Keratinocyte (primary cell): ENCODE measurements around the gene RAB27B. TPM values are rescaled to one million over a fixed set of nuclear protein-coding genes. Genes with fewer than 3 reads are reported as not detected.

Experiments used
- DNase-seq: peaks from one replicate; pipeline ENCODE4 v3.0.0-alpha.2; 2011; ENCODE audit warnings: low read depth, missing footprints, low spot score
- FAIRE-seq: peaks from 2 replicates; lab custom pipeline; 2011; peaks lifted over from hg19 to GRCh38; lab: Jason Lieb, UNC
- H2AFZ ChIP-seq: 2 replicates; pipeline ENCODE4 v1.6.0; 2012; ENCODE audit warnings: low read length, control low read depth, inconsistent platforms; ENCODE audit not compliant: control insufficient read depth
- H3K27ac ChIP-seq: 2 replicates; pipeline ENCODE4 v1.5.1; 2011; ENCODE audit warnings: low read length; ENCODE audit not compliant: control insufficient read depth, insufficient read depth
- H3K27me3 ChIP-seq: 3 replicates; pipeline ENCODE4 v1.6.0; 2011; ENCODE audit warnings: low read length; ENCODE audit not compliant: control insufficient read depth, insufficient read depth; ENCODE audit errors: extremely low read depth
- H3K36me3 ChIP-seq, 2 experiments: 2 replicates in 1 of 2; 3 replicates in 1 of 2; pipeline ENCODE4 v1.5.1; 2011; ENCODE audit warnings: low read length in 2 of 2, mild to moderate bottlenecking in 1 of 2; ENCODE audit not compliant: control insufficient read depth in 2 of 2, insufficient read depth in 2 of 2; ENCODE audit errors: extremely low read depth in 1 of 2
- H3K4me1 ChIP-seq: 3 replicates; pipeline ENCODE4 v1.5.1; 2011; ENCODE audit warnings: low read length; ENCODE audit not compliant: control insufficient read depth, insufficient read depth; ENCODE audit errors: extremely low read depth
- H3K4me2 ChIP-seq: 3 replicates; pipeline ENCODE4 v1.6.0; 2011; ENCODE audit warnings: low read depth, low read length; ENCODE audit not compliant: control insufficient read depth, insufficient read depth; ENCODE audit errors: extremely low read depth
- H3K4me3 ChIP-seq, 3 experiments: fragments of 200-600 bp in 1 of 3; sonication (generic) in 1 of 3; 2 replicates in 2 of 3; 3 replicates in 1 of 3; pipeline ENCODE4 v1.5.1; 2011 to 2016; ENCODE audit warnings: low read length in 3 of 3, mild to moderate bottlenecking in 3 of 3, control low read depth in 2 of 3, inconsistent platforms in 1 of 3, low read depth in 1 of 3, mixed read lengths in 1 of 3, mixed run types in 1 of 3, moderate library complexity in 1 of 3; ENCODE audit not compliant: control insufficient read depth in 2 of 3, insufficient read depth in 2 of 3; ENCODE audit errors: extremely low read depth in 1 of 3
- H3K79me2 ChIP-seq: 2 replicates; pipeline ENCODE4 v1.6.0; 2012; ENCODE audit warnings: low read length; ENCODE audit not compliant: control insufficient read depth, insufficient read depth
- H3K9ac ChIP-seq: 3 replicates; pipeline ENCODE4 v1.6.0; 2011; ENCODE audit warnings: low read length; ENCODE audit not compliant: control insufficient read depth, insufficient read depth; ENCODE audit errors: extremely low read depth
- H3K9me1 ChIP-seq: 3 replicates; pipeline ENCODE4 v1.6.0; 2011; ENCODE audit warnings: low read length; ENCODE audit not compliant: control insufficient read depth, insufficient read depth; ENCODE audit errors: extremely low read depth
- H3K9me3 ChIP-seq: 2 replicates; pipeline ENCODE4 v1.5.1; 2012; ENCODE audit warnings: low read depth, low read length; ENCODE audit not compliant: control insufficient read depth
- H4K20me1 ChIP-seq: 3 replicates; pipeline ENCODE4 v1.6.0; 2011; ENCODE audit warnings: low read length; ENCODE audit not compliant: control insufficient read depth, insufficient read depth; ENCODE audit errors: extremely low read depth
- EZH2 ChIP-seq: IDR thresholded peaks from one replicate; pipeline ENCODE4 v1.6.1; 2012; ENCODE audit warnings: inconsistent platforms, mild to moderate bottlenecking, low read length, moderate library complexity
- dilution Hi-C: fragments of 300-500 bp; cut with MboI; formaldehyde crosslinking; loops from one replicate; pipeline ENCODE4 v1.7.0; 2020; ENCODE audit warnings: low sequenced_read_pairs; ENCODE audit not compliant: extremely low pct_ligation_motif_present
- polyA plus RNA-seq, 5 experiments: library from polyadenylated mRNA; depleted of rRNA in 3 of 5; stranded (reverse) in 3 of 5; stranded (forward) in 1 of 5; unstranded in 1 of 5; fragments of >200 nt; gene quantifications; 1 replicate in 1 of 5; 2 replicates in 3 of 5; 3 replicates in 1 of 5; pipeline versions ENCODE4 v1.2.1 to v1.2.3, GENCODE V29; 2011 to 2012; ENCODE audit warnings: missing spikeins in 2 of 5, low read depth in 1 of 5, low replicate concordance in 1 of 5
- TF ChIP-seq, protein P1 (sequence below), 3 experiments: IDR thresholded peaks in 1 of 3; conservative IDR thresholded peaks in 1 of 3; optimal IDR thresholded peaks in 1 of 3; 2 replicates in 2 of 3; 3 replicates in 1 of 3; pipeline versions ENCODE3 to v1.5.1; 2011; ENCODE audit warnings: low read length in 3 of 3, mild to moderate bottlenecking in 3 of 3, moderate library complexity in 2 of 3, control low read depth in 1 of 3, inconsistent platforms in 1 of 3; ENCODE audit not compliant: insufficient read depth in 2 of 3; ENCODE audit errors: extremely low read depth in 1 of 3

RAB27B gene
- polyA plus RNA-seq, 1 donor (not counting 4 experiments of a cell fraction or from before 2014, with no cell fraction given) = 4.2 TPM

GRCh38 chr18:54909538-54909937 is 81.3 kb downstream of the RAB27B start:
- Histone ChIP-seq H3K9me1 (no peaks in the 10 kb centered on the region), H3K36me3 (no peaks in the 10 kb centered on the region), H3K4me1 (no peaks in the 10 kb centered on the region), H3K4me3 (no peak overlapping the region), H4K20me1 (no peaks in the 10 kb centered on the region), H3K9me3 (no peaks in the 10 kb centered on the region), H3K27ac (no peak overlapping the region), H3K27me3 (no peaks in the 10 kb centered on the region), H3K9ac (no peak overlapping the region), H3K79me2 (no peaks in the 10 kb centered on the region), H3K4me2 (no peak overlapping the region), H2AFZ (no peak overlapping the region)
- FAIRE-seq (no peak), DNase-seq (no peak)
- dilution Hi-C loops = no loop called here
- no peak for TF ChIP-seq EZH2
- TF ChIP-seq, protein P1, sequence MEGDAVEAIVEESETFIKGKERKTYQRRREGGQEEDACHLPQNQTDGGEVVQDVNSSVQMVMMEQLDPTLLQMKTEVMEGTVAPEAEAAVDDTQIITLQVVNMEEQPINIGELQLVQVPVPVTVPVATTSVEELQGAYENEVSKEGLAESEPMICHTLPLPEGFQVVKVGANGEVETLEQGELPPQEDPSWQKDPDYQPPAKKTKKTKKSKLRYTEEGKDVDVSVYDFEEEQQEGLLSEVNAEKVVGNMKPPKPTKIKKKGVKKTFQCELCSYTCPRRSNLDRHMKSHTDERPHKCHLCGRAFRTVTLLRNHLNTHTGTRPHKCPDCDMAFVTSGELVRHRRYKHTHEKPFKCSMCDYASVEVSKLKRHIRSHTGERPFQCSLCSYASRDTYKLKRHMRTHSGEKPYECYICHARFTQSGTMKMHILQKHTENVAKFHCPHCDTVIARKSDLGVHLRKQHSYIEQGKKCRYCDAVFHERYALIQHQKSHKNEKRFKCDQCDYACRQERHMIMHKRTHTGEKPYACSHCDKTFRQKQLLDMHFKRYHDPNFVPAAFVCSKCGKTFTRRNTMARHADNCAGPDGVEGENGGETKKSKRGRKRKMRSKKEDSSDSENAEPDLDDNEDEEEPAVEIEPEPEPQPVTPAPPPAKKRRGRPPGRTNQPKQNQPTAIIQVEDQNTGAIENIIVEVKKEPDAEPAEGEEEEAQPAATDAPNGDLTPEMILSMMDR (optimal IDR thresholded peaks at IDR 0.05 in 1 of 3, IDR thresholded peaks at IDR 0.05 in 1 of 3, conservative IDR thresholded peaks at IDR 0.05 in 1 of 3; ENCODE audit: extremely low read depth in 1 of 3, insufficient read depth in 2 of 3, low read length in 3 of 3) = no peak

GRCh38 chr18:54910161-54910919 is 82.1 kb downstream of the RAB27B start:
- H3K79me2 ChIP-seq = no peaks in the 10 kb centered on the region
- TF ChIP-seq, protein P1 (optimal IDR thresholded peaks at IDR 0.05 in 1 of 3, IDR thresholded peaks at IDR 0.05 in 1 of 3, conservative IDR thresholded peaks at IDR 0.05 in 1 of 3; ENCODE audit: extremely low read depth in 1 of 3, insufficient read depth in 2 of 3, low read length in 3 of 3) = no peak
- no peak for TF ChIP-seq EZH2
- no peak overlapping the region for H3K9ac ChIP-seq
- H3K27ac ChIP-seq = no peak overlapping the region
- H3K9me3 ChIP-seq = no peaks in the 10 kb centered on the region
- dilution Hi-C loops = no loop called here
- DNase-seq (no peak), FAIRE-seq (no peak)
- H2AFZ ChIP-seq = no peak overlapping the region
- H4K20me1 ChIP-seq = no peaks in the 10 kb centered on the region
- no peaks in the 10 kb centered on the region for H3K36me3 ChIP-seq
- H3K4me1 ChIP-seq = no peaks in the 10 kb centered on the region
- H3K4me2 ChIP-seq = no peak overlapping the region
- no peak overlapping the region for H3K4me3 ChIP-seq
- H3K9me1 ChIP-seq = no peaks in the 10 kb centered on the region
- no peaks in the 10 kb centered on the region for H3K27me3 ChIP-seq
